Mucosa of descending colon (tissue), 3 donors: ENCODE data around the gene RPTOR. TPM values are rescaled to one million over a fixed set of nuclear protein-coding genes. Genes with fewer than 3 reads are reported as not detected.

ENCODE experiments used
- ATAC-seq: fragments of 200-7000 bp; cut with Tn5 transposase; one replicate; pipeline ENCODE4 v1.9.1; 2020; ENCODE audit warnings: mild to moderate bottlenecking, moderate library complexity
- DNase-seq, 3 donors: peaks; one replicate each; pipeline ENCODE4 v3.0.0-alpha.2; 2020
- H3K36me3 ChIP-seq: fragments of 200-600 bp; one replicate; pipeline ENCODE4 v1.8.0; 2021; ENCODE audit warnings: low read depth, mild to moderate bottlenecking
- H3K4me1 ChIP-seq: fragments of 200-600 bp; one replicate; pipeline ENCODE4 v1.8.0; 2021; ENCODE audit warnings: low read depth, mild to moderate bottlenecking
- H3K4me3 ChIP-seq: fragments of 200-600 bp; one replicate; pipeline ENCODE4 v1.8.0; 2021; ENCODE audit warnings: mild to moderate bottlenecking
- H3K9me3 ChIP-seq: fragments of 200-600 bp; one replicate; pipeline ENCODE4 v1.8.0; 2021; ENCODE audit warnings: mild to moderate bottlenecking
- CTCF ChIP-seq: fragments of 200-600 bp; IDR thresholded peaks from one replicate; pipeline ENCODE4 v1.8.0; 2022; ENCODE audit warnings: antibody characterized with exemption, mild to moderate bottlenecking
- intact Hi-C, 2 donors: fragments of 100-400 bp; cut with DNase I in 1 of 2; cut with micrococcal nuclease in 1 of 2; formaldehyde crosslinking; loops; one replicate each; pipeline versions ENCODE4 v1.11.0 to v1.11.1; 2022; cut with DNase I, micrococcal nuclease
- total RNA-seq, 3 donors: library from RNA; stranded (reverse); fragmentation: NEBNext Ultra II Directional in 2 of 3; extraction: Animal tissue kit (Norgen Biotek cat#: 25700) in 2 of 3; gene quantifications; one replicate each; pipeline versions ENCODE4 v1.2.1 to v1.2.4, GENCODE V29; 2021 to 2023
- donor health status: DM: no; HTN: no; CAD: no; lungs with moderate emphysema.
- donor health status: DM: no; HTN: no; CAD: no.
- donor health status: DM: no; HTN: yes; CAD: no.

Gene RPTOR
- total RNA-seq, 3 donors from 2014 or later = 30.5 to 44.4 (median 37.2) TPM

- DNase-seq = peak in 1 of 3 donors; percentile 7
- no peak overlapping the region for H3K4me3 ChIP-seq
- no peaks in the 10 kb centered on the region for H3K9me3 ChIP-seq
- ATAC-seq = no peak
- intact Hi-C loops = no loop called here
- TF ChIP-seq CTCF = no peak
- no peaks in the 10 kb centered on the region for H3K36me3 ChIP-seq
- peaks cover 6% of the 10 kb centered on the region for H3K4me1 ChIP-seq
These were observed 401.1 kb downstream of the RPTOR start for GRCh38 chr17:80945736-80946135.

- Histone ChIP-seq H3K4me1 (peaks cover 6% of the 10 kb centered on the region), H3K4me3 (no peak overlapping the region), H3K9me3 (no peaks in the 10 kb centered on the region), H3K36me3 (no peaks in the 10 kb centered on the region)
- TF ChIP-seq CTCF = no peak
- intact Hi-C loops = no loop called here
- DNase-seq = no peak
- no peak for ATAC-seq
These were observed 401.8 kb downstream of the RPTOR start for GRCh38 chr17:80946449-80946848.

- ATAC-seq = no peak
- Histone ChIP-seq H3K9me3 (no peaks in the 10 kb centered on the region), H3K4me3 (no peak overlapping the region), H3K4me1 (peaks cover 3% of the 10 kb centered on the region), H3K36me3 (no peaks in the 10 kb centered on the region)
- intact Hi-C loops = no loop called here
- no peak for TF ChIP-seq CTCF
- DNase-seq = no peak
These were observed 402.7 kb downstream of the RPTOR start for GRCh38 chr17:80947200-80947940.

- TF ChIP-seq CTCF = no peak
These were observed 403.7 kb downstream of the RPTOR start for GRCh38 chr17:80948019-80948975.

GRCh38 chr17:80948976-80949450, 404.4 kb downstream of the RPTOR start:
- H3K36me3 ChIP-seq = no peaks in the 10 kb centered on the region
- no peak for ATAC-seq
- intact Hi-C loops = no loop called here
- H3K4me1 ChIP-seq = no peaks in the 10 kb centered on the region
- H3K9me3 ChIP-seq = no peaks in the 10 kb centered on the region
- peak in 1 of 3 donors; percentile 22 for DNase-seq
- no peak overlapping the region for H3K4me3 ChIP-seq
- TF ChIP-seq CTCF = no peak

More at GRCh38 chr17:80948019-80948975, 403.7 kb downstream of the RPTOR start:
- intact Hi-C loops = no loop called here
- ATAC-seq (no peak), DNase-seq (peak in 2 of 3 donors; percentile 13 to 46)
- H3K4me3 ChIP-seq = no peak overlapping the region
- no peaks in the 10 kb centered on the region for H3K9me3 ChIP-seq
- no peaks in the 10 kb centered on the region for H3K36me3 ChIP-seq
- no peaks in the 10 kb centered on the region for H3K4me1 ChIP-seq
